M059J (cell line): ENCODE measurements around the gene LRRC3. TPM values are rescaled to one million over a fixed set of nuclear protein-coding genes. Genes with fewer than 3 reads are reported as not detected.

Experiments used
- DNase-seq: peaks from one replicate; pipeline ENCODE4 v3.0.0-alpha.2; 2012; ENCODE audit warnings: low read depth
- total RNA-seq: library from RNA; depleted of rRNA; stranded (reverse); fragments of >200 nt; shearing (Covaris generic); gene quantifications from 2 replicates; pipeline ENCODE4 v1.2.3, GENCODE V29; 2014

LRRC3 gene
- total RNA-seq, 1 experiment from 2014 or later, result not detected

DNA sequence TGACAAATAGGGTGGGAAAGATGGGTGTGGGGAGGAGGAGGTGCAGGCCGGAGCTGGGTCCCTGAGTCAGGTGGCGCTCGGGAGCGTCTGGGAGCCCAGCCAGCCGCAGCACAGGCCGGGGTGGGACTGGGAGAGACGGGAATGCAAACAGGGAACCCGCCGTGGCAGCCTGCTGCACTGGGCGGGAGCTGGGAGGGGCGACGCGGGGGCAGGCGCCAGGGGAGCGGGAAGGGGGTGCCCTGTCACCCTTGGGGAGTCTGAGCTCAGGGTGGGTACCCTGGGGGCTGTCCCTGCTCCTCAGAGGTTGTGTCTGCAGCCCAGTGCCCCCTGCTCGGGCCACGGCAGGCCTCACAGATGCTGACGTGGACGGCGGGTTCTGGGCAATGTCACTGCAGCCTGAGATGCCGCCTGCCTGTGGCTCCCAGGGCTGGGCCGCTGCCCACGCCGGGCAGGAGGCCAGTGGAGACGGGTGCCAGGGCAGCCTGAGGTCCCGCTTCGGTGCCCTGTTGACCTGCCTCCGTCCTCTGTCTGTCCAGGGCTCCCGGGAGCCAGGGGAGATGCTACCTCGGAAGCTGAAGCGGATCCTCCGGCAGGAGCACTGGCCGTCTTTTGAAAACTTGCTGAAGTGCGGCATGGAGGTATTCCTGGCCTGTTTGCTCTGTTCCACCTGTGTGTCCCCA is 16.6 kb upstream of the LRRC3 start:
- DNase-seq, result peak; percentile 29

- DNase-seq, result no peak
Measured at GRCh38 chr21:44439211-44439600, 16.1 kb upstream of the LRRC3 start.

GRCh38 chr21:44440241-44441040 is 14.9 kb upstream of the LRRC3 start:
- DNase-seq, result no peak

DNA sequence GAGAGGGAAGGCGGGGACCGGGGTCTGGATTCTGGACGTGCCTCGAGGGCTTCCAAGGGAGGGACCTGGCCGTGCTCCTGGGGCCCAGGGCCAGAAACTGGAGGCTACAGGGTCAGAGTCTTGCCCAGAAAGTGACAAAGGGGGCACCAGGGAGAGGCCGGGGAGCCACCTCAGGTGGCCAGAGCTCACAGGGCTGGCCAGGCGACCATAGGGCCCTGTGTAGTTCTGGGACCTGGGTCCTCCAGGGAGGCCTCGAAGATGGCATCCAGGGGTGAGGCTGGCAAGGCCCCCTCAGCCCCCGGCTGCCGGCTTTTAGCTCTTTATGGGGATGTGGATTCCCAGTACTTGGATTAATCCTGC is 14.3 kb upstream of the LRRC3 start:
- no peak for DNase-seq

GRCh38 chr21:44441581-44442265 is 13.6 kb upstream of the LRRC3 start:
- no peak for DNase-seq

- no peak for DNase-seq
Measured at GRCh38 chr21:44442266-44443125, 12.8 kb upstream of the LRRC3 start.

DNA sequence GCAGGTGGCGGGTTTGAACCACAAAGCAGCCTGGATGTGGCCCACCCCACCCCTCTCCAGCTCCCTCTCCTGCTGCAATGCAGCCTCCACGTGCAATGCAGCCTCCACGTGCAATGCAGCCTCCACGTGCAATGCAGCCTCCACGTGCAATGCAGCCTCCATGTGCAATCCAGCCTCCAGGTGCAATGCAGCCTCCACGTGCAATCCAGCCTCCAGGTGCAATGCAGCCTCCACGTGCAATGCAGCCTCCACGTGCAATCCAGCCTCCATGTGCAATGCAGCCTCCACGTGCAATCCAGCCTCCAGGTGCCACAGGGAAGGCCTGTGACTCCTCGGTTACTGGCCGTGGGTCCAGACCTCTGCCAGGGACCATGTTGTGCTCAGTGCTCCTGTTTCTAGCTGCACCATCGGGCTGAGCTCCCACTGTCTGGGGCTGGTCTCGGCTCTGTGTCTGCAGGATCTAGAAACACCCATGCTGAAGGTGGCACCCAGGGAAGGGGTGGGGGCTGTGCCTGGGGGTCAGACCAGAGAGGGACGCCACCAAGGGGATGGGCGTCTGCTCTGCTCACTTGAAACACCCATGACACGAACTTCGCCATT is 11.9 kb upstream of the LRRC3 start:
- no peak for DNase-seq

DNA sequence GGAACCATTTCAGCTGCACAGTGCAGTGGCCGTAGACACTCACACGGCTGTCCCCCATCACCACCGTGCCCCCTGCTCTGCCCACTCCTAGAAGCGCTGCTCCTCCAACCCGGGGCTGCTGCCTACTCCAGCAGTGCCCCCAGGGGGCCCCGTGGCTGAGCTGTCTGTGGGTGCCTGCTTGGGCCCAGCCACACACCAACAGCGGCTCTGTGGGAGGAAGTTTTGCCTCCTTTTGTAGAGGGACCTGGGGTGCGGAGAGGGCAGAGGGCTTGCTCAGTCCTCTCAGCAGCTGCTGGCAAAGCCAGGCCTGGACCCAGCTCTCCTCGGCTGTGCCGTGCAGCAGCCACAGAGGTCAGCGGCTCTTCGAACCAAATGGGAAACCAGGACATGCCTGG is 11.4 kb upstream of the LRRC3 start:
- no peak for DNase-seq

GRCh38 chr21:44444286-44444931 is 10.9 kb upstream of the LRRC3 start:
- no peak for DNase-seq

- DNase-seq, result no peak
Measured at GRCh38 chr21:44445145-44445812, 10.0 kb upstream of the LRRC3 start.

- DNase-seq, result no peak
Measured at GRCh38 chr21:44448651-44449131, 6.6 kb upstream of the LRRC3 start.

DNA sequence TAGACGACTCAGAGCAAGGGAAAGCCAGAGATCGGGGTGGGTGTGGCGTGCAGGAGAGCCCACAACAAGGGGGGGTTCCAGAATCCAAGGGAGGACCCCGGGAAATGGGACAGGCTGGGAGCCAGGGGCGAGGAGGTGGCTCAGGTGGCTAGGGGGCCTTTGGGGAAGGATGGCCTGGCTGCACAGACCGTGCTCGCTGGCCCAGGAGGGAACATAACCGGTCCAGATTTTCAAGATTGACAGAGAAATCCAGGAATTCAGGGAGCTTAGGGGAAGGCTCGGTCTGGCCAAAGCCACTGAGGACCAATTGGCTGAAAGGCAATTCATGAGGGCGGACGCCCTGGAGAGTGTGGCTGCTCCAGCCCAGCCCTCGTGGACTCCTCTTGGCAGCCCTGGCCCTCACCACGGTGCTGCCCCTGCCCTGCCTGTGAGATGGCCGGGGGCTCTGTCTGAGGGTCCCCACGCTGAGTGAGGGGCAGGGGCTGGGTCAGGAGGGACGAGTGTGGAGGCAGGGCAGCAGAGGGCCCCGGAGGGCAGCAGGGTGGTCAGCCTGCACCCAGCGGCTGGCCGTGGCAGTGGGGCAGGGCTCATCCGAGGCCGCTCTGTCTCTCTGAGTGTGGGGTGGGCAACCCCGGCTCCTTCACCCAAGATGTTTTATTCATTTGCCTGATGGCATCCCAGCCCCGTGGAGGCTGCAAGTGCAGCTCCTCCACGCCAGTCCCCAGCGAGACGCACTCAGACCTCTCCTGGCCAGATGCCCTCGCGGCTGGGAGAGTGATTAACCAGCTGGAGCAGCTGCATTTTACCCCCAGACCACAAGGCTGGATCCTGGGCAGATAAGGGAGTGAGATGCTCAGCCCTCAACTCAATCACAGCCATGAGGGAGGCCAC is 5.6 kb upstream of the LRRC3 start:
- no peak for DNase-seq

GRCh38 chr21:44450402-44450801 is 4.9 kb upstream of the LRRC3 start:
- DNase-seq, result no peak

DNA sequence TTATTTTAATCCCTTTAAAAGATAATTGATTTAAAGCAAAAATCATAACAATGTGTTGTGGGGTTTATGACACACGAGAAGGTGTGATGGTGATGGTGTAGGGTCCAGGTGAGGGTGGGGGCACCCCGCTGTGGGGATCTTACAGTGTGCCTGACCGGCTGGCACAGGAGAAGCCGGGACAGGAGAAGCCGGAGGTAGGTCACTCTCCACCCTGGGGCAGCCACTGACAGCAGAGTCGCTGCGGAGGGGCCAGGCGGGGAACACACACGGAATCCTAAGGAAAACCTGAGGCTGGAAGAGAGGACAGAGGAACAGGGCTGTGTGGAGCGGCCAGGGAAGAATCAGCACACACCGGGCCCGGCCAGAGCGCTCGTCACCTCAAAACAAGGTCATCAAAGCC is 4.3 kb upstream of the LRRC3 start:
- DNase-seq, result no peak

GRCh38 chr21:44453120-44453519 is 2.2 kb upstream of the LRRC3 start:
- DNase-seq, result no peak

- DNase-seq, result no peak
Measured at GRCh38 chr21:44454058-44454457, 1.3 kb upstream of the LRRC3 start.

- DNase-seq, result no peak
Measured at GRCh38 chr21:44455524-44456213, 359 bp downstream of the LRRC3 start.

DNA sequence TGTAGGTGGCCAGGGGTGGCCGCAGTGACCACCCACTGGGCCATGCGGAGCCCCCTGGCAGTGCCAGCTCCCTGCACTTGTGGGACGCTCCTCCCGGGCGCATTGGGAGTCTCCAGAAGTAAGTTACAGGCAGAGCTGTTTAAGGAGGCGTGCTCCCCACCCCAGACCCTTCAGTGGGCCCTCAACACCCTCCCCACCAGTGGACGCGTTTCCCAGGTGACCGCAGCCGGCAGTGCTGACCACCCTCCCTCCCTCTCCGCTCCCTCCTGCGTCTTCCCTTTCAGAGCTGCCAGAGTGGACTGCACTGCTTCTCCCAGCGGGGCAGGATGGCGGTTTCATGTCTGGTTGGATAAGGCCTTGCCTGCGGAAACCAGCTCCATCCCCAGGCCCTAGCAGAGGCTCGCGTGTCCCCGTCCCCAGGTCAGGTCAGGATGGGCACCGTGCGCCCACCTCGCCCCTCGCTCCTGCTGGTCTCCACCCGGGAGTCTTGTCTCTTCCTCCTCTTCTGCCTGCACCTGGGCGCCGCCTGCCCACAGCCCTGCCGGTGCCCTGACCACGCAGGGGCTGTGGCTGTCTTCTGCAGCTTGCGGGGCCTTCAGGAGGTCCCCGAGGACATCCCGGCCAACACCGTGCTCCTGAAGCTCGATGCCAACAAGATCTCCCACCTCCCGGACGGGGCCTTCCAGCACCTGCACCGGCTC is 1.1 kb downstream of the LRRC3 start:
- DNase-seq, result no peak
